HG03521 (cell line): ENCODE results near the gene ALPI.
"Not testable (repeated sequence)": the region's sequence is repeated elsewhere in the genome, so short reads cannot be mapped to it uniquely, and the experiment has no call there.

ENCODE experiments used
- ATAC-seq: cut with Tn5 transposase; IDR thresholded peaks from one replicate; pipeline ENCODE4 v1.9.1; 2021; ENCODE audit warnings: mild to moderate bottlenecking, moderate library complexity; ENCODE audit not compliant: unreplicated experiment

ALPI gene

DNA sequence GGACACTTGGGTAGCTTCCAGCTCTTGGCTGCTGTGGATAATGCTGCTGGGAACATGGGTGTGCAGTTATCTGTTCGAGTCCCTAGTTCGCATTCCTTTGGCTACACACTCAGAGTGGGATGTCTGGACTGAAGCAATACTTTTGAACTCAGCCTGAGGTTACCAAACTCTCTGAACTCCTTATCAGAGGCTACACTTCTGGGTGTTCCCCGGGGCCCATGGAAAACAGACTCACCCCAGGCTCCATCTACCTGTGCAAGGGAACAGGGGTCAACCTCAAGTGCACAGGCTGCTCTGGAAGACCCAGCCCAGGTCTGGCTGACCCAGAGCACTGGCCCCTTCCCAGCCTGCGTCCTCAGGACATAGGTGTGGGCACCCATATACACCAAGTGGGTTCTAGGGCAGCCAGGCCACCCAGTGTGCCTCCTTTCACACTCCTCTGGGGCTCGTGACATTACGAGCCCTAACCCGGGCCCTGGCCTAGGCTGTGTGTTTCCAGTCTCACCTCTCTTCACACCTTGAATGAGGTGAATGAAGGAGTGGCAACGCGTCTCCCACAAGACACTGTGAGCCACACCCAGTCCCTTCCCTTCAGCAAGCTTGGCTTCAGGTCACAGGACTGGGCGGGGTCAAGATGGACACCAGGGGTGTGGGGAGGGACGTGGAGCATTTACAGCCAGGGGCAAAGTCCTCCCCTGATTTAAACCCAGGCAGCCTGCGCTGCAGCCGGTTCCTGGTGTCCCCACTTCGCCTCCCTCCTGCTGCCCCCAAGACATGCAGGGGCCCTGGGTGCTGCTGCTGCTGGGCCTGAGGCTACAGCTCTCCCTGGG is at the start of gene ALPI:
ALPI (plus strand) TSS at position 728 of the 830 bp plus-strand sequence; CDS start at position 775, 47 bp downstream.
- ATAC-seq, result no peak

DNA sequence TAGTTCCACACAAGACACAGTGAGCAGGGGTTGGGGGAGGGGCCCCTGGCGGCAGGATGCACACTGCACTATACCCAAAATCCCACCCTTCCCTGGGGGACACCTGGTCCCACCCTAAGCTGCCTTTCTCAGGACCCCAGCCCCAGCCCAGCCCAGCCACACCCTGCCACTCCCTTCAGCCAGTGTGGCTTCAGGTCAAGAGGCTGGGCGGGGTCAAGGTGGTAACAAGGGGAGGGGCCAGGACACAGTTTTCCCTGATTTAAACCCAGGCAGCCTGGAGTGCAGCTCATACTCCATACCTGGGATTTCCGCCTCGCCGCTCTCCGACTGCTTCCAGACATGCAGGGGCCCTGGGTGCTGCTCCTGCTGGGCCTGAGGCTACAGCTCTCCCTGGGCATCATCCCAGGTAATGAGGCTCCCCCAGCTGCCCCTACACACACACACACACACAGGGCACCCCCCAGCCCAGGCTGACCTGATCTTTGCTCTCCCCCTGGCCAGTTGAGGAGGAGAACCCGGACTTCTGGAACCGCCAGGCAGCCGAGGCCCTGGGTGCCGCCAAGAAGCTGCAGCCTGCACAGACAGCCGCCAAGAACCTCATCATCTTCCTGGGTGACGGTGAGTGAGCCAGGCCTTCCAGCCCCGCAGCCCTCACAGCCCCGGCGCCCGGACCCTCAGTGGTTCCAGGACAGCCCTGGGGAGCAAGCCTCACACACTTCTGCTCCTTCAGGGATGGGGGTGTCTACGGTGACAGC is 49.2 kb upstream of the ALPI start, which contains the start of gene ALPG:
ALPG (plus strand) TSS at position 289 of the 755 bp plus-strand sequence; CDS start at position 340, 51 bp downstream.
- ATAC-seq, result no peak

DNA sequence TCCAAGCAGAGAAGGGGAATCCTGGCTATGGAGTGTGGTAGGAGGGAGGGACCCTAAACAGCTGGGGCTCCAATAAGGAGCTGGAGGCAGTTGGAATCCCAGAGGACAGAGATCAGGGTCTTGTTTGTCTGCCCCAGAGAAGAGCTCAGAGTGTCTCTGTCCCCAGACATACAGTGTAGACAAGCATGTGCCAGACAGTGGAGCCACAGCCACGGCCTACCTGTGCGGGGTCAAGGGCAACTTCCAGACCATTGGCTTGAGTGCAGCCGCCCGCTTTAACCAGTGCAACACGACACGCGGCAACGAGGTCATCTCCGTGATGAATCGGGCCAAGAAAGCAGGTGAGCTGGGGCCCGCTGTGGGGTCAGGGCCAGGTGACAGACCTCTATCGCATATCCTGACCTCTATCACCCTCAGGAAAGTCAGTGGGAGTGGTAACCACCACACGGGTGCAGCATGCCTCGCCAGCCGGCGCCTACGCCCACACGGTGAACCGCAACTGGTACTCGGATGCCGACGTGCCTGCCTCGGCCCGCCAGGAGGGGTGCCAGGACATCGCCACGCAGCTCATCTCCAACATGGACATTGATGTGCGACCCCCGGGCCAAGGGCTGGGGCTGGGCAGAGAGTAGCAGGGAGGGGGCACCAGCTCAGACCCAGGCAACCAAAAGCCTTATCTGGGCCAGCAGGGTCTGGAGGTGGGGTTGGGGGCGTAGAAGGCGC is 48.4 kb upstream of the ALPI start:
- ATAC-seq, result not testable (repeated sequence)

DNA sequence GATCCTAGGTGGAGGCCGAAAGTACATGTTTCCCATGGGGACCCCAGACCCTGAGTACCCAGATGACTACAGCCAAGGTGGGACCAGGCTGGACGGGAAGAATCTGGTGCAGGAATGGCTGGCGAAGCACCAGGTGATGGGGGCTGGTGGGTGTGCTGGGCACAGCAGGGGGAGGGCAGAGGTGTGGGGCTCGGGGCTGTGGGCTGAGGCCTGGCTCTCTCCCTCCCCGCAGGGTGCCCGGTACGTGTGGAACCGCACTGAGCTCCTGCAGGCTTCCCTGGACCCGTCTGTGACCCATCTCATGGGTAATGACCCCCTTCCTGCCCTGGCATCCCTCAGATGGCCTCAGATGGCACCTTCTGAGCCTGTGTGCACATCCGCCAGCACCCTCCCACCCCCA is 47.7 kb upstream of the ALPI start:
- ATAC-seq, result not testable (repeated sequence)

DNA sequence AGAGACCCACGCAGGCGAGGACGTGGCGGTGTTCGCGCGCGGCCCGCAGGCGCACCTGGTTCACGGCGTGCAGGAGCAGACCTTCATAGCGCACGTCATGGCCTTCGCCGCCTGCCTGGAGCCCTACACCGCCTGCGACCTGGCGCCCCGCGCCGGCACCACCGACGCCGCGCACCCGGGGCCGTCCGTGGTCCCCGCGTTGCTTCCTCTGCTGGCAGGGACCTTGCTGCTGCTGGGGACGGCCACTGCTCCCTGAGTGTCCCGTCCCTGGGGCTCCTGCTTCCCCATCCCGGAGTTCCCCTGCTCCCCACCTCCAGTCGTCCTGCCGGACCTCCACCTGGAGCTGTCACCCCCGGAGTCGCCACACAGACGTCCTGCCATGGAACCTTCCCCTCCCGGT is 46.3 kb upstream of the ALPI start:
- not testable (repeated sequence) for ATAC-seq

DNA sequence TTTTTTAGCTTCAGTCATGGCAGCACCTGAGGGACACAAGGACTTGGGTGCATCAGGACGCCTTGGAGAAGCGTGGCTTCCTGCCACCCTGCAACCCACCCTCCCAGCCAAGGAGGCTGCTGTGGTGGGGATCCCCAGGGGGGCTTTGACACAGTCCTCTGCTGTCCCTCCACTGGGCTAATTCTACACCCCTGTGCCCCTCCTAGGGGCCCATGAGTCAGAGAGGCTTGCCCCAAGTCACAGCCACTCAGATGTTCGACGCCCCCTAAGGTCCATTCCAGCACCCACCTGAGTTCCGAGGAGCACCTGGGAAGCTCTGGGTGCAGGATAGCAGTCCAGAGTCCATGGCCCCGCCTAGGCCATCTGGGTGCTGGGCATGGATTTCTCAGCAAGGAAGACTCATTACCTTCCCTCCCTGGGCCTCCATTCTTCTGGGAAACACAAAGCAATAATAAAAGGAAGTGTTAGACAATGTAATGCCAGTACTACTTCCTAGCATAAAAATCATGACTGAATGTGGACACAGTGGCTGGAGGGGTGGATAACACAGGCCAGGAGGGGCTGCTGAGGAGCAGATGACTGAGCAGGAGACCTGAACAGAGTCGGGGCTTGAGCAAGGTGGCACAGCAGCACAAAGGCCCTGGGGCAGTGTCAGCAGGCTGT is 45.6 kb upstream of the ALPI start:
- ATAC-seq, result no peak

DNA sequence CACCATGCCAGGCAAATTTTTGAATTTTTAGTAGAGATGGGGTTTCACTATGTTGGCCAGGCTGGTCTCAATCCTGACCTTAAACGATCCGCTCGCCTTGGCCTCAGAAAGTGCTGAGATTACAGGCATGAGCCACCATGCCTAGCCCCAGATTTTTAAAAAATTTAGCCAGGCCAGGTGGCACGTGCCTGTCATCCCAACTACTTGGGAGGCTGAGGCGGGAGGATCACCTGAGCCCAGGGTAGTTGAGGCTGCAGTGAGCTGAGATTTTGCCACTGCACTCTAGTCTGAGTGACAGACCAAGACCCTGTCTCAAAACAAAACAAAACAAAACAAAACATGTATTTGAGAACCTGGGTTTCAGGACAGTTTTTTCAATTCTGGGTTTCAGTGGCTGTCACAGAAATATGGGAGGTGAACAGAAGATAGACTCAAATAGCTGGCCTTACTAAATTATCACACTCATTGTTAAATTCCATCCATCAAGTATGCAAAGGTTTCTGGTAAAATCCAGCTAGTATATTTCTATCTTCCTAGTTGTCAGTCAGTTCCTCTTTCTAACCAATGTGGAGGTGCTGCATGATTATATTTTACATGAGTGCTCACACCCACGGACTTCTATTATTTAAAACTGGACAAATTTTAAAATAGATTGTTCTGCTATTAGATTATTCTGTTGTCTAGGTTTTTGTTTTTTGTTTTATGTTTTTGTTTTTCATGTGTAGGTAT is 43.9 kb upstream of the ALPI start:
- no peak for ATAC-seq

DNA sequence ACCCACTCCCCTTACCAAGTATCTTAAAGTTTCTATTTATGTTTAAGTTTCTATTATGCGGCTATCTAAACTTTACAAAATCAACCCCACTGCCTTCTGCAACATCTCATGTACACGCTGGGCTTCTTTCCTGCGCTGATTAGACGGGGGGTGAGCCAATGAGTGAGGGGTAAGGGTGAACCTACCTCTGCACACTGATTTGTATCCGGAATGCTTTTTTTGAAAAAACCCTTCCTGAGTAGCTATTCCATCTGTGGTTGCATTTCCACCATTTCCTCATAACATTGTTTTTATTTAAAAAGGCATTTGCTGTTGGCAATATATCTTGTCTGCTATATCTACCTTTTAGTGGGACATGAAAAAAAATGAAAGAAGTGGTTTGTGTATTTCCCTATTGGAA is 43.0 kb upstream of the ALPI start:
- ATAC-seq, result no peak

DNA sequence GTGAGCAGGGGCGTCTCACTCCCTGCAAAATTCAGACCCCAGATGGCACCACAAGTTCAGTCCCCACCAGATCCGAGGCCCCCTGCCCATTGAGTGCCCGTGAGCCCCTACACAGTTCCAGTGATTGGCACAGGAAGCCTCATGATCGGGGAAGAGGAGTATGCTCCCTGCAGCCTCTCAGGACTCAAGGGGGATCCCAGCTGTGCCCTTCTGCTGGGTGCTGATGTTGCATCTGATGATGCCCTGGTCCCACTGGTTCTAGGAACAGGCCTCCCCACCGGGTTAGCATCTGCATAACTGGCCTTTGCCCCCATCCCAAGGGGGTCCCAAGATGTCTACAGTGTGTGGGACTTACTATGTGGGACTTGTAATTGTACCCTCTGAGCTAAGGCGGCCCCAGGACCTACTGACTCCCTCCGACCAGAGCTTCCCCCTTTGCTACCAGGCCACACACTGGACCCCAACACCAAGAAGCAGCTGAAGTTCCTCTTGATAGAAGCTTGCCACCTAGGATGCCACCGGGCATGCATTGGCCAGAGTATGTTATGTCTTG is 40.7 kb upstream of the ALPI start:
- no peak for ATAC-seq

DNA sequence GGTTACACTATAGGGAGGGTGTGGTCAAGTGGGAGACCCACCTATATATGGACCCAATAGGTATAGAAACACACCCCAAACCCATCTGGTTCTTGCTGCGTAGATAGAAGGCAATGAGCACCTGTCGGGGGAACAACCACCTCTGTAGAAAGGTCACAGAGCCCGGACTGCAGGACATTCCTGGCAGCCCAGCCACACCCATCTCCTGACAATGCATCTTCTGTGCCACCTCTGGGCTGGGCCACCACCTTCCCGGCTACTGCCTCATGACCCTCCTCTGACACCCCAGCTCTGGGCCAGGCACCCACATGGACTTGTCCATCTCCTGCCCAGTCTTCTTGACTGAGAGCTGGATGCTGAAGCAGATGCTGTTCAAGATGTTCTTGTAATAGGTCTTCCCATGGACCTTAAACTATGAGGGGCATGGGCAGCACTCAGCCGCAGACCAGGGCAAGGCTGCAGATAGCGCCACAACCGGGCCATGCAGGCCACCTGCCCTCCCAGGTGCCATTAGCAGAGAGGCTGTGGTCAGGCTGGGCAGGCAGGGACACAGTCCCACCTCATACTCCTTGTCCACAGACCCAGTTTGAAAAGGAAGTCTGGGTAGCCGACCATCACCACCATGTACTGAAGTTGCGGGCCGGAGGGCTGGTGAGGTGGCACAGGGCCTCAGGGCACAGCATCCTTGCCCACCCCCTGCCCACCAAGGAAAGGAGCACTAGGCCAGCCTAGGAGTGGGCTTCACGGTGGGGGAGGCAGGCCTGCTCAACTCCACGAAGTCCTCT is 40.0 kb upstream of the ALPI start:
- ATAC-seq, result no peak

DNA sequence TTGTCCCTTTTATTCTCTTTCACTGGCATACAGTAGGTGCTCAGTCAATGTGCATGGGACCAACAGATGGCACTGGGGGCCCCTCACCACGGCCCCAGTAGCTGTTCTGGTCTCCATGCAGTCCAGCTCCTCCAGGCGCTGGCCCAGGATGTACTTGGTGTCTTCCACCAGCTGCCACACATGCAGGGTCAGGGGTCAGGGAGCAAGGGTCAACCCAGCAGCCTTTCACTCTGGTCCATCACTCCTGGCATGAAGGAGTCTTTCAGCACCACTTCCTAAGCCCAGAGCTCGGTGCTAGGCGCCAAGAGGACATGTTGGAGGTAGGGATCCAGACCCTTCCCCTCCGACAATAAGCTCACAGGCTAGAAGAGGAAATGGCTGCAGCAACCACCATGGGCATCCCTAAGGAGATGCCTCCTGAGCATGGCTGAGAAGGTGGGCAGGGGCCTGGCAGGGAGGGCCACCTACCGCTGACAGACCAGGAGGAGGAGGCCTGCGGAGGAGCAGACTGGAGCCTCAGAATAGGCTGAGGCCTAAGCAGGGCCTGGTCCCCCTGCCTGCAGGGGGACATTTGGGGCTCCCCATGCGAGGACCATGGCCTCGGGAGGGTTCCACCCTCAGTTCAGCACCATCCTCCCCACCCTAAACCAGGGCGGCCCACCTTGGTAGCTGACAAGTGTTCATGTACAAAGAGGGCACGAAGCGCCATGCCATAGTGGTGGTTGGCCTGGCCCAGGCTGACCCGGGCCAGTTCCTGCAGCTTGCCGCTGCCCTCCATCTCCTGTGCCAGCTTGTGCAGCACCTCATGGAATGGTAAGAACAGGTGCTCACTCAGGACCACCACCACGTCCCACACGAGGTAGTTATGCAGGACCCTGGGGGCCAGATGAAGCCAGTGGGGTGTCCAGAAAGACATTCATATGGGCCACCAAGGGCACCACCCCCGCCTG is 39.2 kb upstream of the ALPI start:
- no peak for ATAC-seq

DNA sequence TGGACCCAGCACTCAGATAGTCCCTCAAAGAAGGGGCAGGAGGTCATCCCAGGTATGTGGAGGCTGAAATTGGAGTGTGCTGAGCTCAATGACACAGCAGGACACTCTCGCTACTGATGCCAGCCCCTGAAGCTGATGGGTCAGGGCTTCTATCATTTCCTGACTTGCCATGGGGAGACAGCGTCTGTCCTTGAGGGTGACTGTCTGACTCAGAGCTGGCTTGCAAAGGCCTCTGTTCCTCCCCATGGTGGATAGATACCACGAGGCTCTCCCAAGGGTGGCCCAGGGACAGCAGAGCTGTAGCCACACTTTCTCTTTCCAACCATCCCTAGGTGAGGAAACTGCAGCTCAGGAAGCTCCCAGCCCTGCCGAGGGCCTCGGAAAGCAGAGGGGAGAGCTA is 38.5 kb upstream of the ALPI start:
- no peak for ATAC-seq

DNA sequence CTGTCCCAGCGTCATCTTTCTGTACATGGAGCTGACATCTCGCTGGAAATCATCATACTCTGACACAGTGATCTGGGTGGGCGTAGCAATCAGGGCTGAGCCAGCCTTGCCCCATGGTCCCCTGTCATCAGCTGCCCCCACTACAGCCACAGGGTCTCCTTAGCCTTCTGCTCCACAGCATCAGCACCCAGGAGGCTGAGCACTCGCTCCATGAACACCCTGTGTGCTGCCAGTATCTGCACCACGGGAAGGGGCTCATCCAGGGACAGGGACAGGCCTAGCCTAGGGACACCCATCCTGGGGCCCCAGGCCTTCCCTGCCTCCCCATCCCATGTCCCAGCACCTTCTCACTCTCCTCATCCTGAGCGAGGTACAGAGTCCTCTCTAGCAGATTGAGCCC is 37.9 kb upstream of the ALPI start:
- no peak for ATAC-seq

DNA sequence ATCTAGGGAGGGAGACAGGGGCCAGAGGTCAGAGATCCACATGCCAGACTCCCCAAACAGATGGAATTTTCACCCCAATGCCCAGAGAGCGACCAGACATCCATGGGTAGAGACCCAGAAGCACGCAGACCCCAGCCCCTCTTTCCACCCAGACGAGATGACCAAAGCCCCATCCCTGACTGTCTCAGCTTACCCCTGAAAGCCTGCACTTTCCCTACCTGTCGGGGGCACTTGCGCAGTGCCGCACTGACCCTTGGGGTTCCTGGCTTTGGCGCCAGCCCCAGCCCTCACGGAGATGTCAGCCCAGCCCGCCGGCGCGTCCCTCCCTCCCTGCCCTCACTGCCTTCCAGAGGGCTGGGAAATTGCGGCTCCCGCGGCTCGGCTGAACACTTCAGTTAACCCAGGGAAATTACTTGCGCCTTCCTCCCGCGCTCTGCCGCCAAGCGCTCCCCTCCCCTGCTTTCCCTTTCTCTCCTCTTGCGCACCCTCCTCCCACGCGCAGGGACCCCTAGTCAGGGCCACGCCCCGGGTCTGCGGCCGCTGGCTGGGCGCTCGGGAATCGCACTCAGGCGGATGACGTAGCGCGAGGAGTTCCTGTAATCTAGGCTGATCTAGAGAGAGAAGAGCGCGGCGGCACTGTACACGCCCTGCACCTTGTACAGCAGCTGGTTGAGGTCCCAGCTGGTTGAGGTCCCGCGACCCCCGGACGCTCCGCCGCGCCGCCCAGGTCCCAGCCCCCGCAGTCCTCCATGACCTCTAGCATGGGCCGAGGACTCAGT is 37.3 kb upstream of the ALPI start:
- ATAC-seq, result no peak

DNA sequence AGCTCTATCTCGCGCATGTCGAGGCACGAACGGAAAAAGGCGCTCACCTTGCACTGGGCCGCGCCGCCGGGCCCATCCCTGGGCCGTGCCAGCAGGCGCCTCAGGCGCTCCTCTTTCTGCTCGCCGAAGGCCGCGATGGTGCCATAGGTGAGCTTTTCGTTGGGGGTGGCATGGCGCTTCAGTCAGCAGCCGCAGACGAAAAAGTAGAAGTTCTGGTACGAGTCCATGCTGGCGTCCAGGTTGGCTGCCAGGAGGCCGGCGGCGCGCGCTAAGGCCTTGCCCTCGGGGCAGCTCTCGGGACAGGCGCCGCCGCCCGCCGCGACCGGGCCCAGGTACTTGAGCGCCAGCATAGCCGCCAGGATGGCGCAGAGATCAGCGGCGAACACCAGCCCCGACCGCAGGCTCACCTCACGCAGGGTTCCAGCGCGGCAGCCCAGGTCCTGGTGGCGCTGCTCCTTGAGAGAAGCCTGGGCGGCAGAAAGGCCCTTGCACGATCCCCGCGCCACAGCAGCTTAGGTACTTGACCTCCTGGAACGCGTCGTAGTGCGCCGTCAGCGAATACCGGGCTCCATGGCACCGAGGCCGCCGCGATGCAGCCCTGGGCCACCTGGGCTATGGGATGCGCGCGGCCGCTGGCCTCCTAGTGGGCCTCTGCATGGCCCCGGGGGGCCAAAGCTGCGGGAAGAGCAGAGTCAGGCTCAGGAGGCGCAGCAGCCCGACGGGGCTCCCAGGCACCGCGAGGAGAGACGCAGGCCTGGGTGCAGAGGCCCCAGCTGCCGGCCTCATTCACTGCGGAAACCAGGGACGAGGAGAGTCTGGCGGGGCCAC is 36.5 kb upstream of the ALPI start:
- no peak for ATAC-seq

DNA sequence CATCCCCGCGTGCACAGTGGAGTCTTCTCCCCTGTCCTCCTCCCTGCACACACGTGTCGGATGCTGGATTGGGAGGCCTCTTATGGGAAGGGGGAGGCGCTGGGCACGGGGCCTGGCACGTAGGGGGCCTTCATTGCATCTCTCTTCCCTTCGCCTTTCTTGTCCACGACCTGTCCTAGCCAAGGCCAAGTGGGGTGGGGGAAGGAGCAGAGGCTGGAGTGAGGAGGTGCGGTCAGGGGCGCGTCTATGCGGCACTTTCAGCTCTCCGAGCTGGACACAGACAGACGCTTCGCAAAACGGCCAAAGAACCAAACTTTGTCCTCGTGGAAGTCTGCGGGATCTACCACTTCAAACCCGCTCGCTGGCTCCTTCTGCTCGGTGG is 35.9 kb upstream of the ALPI start:
- no peak for ATAC-seq
